ENCODE results near the gene EGR2. TPM values are rescaled to one million over a fixed set of nuclear protein-coding genes. Genes with fewer than 3 reads are reported as not detected.

EGR2 gene
- total and polyA plus RNA-seq, 10 of the 15 experiments (the other 5 are each of a cell fraction or from before 2014, with no cell fraction given): 8.3 to 56.5 (median 16.2) TPM

- Histone ChIP-seq H3K9me3 (replicated peaks; ENCODE audit: control insufficient read depth, insufficient read depth, low read length) (no peaks in the 10 kb centered on the region; the same call in 1 of the 3 replicates), H3K79me2 (ENCODE audit: control insufficient read depth, insufficient read depth, low read length) (no peaks in the 10 kb centered on the region), H3K4me3 (no peak overlapping the region; the same call in 1 of the 2 replicates), H3K9ac (ENCODE audit: control insufficient read depth, insufficient read depth, low read length) (no peak overlapping the region; the same call in 1 of the 2 replicates), H3K4me1 (ENCODE audit: control insufficient read depth, insufficient read depth, low read length) (peaks cover 31% of the 10 kb centered on the region), H3K27ac (ENCODE audit: control insufficient read depth, insufficient read depth) (peak overlapping the region; percentile 41), H4K20me1 (ENCODE audit: control insufficient read depth, insufficient read depth) (no peaks in the 10 kb centered on the region), H3K4me2 (ENCODE audit: control insufficient read depth, insufficient read depth) (peak overlapping the region; percentile 80), H3K27me3 (replicated peaks in 1 of 2; ENCODE audit: control insufficient read depth in 2 of 2, insufficient read depth in 2 of 2, low read length in 1 of 2) (no peaks in the 10 kb centered on the region), H2AFZ (ENCODE audit: control insufficient read depth, low read depth, low read length) (peak overlapping the region; percentile 63), H3K36me3 (ENCODE audit: control insufficient read depth in 2 of 2, insufficient read depth in 2 of 2, low read length in 1 of 2) (no peaks in the 10 kb centered on the region)
- ATAC-seq (peak; percentile 54), DNase-seq (ENCODE audit: low read depth, low spot score) (no peak), FAIRE-seq (no peak)
- RAD21 ChIA-PET (ENCODE audit: unreplicated experiment): interaction anchor here (0.8 to 5.9 kb wide), 14 partner anchors 11 to 311 kb away, joined by 3 to 69 read pairs (median 4); no protein-coding TSS in a partner anchor
- TSS peak; percentile 96 for BruUV-seq (replicated peaks)
- POLR2A ChIA-PET: interaction anchor here (0.5 to 4.4 kb wide), 12 partner anchors 9 to 242 kb away, joined by 3 to 43 read pairs (median 4); partner anchors contain the start of gene EGR2
- intact Hi-C loops (cut with micrococcal nuclease; ENCODE audit: unreplicated experiment) (no loop called here), in situ Hi-C loops (cut with MboI) (no loop called here)
- SMC1A ChIA-PET (ENCODE audit: uncharacterized antibody, unreplicated experiment): interaction anchor here (0.6 to 9.4 kb wide), 25 partner anchors 9 to 162 kb away, joined by 3 to 124 read pairs (median 5); partner anchors contain the start of gene EGR2
- 43% methylated on average over 7 of the region's 7 CpGs for WGBS (ENCODE audit: insufficient coverage, insufficient replicate concordance, low lambda C conversion rate, missing lambda C conversion rate)
- CTCF ChIA-PET: interaction anchor here (0.6 to 5.0 kb wide), 8 partner anchors 13 to 162 kb away, joined by 3 to 35 read pairs (median 6); no protein-coding TSS in a partner anchor
- TF ChIP-seq PAX5 (IDR thresholded peaks at IDR 0.05; ENCODE audit: borderline replicate concordance, low read depth, low read length) (peak; percentile 51; the same call in 1 of the 2 replicates), NFXL1 (IDR thresholded peaks at IDR 0.05; ENCODE audit: borderline replicate concordance) (no peak), USF2 (IDR thresholded peaks at IDR 0.05; ENCODE audit: borderline replicate concordance, low read depth, low read length) (no peak), BACH1 (IDR thresholded peaks at IDR 0.05; ENCODE audit: borderline replicate concordance) (no peak), NFIC (IDR thresholded peaks at IDR 0.05; ENCODE audit: low read depth, low read length) (peak; percentile 80; the same call in 1 of the 2 replicates), ASH2L (IDR thresholded peaks at IDR 0.05; ENCODE audit: borderline replicate concordance, low read depth) (no peak), HDAC6 (IDR thresholded peaks at IDR 0.05; ENCODE audit: unreplicated experiment) (no peak), ZBTB40 (IDR thresholded peaks at IDR 0.05; ENCODE audit: borderline replicate concordance) (no peak), IKZF2 (IDR thresholded peaks at IDR 0.05) (peak in 1 of 2 experiments; percentile 53; a peak in 1 of 4 replicates), EGR1 (IDR thresholded peaks at IDR 0.05; ENCODE audit: borderline replicate concordance in 1 of 2, low read depth in 2 of 2, low read length in 2 of 2) (no peak), CEBPB (IDR thresholded peaks at IDR 0.05; ENCODE audit: borderline replicate concordance in 1 of 2, low read depth in 2 of 2, low read length in 2 of 2) (no peak), CREM (IDR thresholded peaks at IDR 0.05; ENCODE audit: low read depth) (no peak; the same call in 1 of the 2 replicates)
- TF ChIP-seq, protein P1, sequence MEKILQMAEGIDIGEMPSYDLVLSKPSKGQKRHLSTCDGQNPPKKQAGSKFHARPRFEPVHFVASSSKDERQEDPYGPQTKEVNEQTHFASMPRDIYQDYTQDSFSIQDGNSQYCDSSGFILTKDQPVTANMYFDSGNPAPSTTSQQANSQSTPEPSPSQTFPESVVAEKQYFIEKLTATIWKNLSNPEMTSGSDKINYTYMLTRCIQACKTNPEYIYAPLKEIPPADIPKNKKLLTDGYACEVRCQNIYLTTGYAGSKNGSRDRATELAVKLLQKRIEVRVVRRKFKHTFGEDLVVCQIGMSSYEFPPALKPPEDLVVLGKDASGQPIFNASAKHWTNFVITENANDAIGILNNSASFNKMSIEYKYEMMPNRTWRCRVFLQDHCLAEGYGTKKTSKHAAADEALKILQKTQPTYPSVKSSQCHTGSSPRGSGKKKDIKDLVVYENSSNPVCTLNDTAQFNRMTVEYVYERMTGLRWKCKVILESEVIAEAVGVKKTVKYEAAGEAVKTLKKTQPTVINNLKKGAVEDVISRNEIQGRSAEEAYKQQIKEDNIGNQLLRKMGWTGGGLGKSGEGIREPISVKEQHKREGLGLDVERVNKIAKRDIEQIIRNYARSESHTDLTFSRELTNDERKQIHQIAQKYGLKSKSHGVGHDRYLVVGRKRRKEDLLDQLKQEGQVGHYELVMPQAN (conservative IDR thresholded peaks at IDR 0.05): no peak
Measured at GRCh38 chr10:62772186-62772974, 43.8 kb downstream of the EGR2 start.

All from GM12878 (cell line).